Activated CD4-positive, alpha-beta T cell treated with anti-CD3 and anti-CD28 coated beads for 1 hour (primary cell): ENCODE data around the gene SPINT1.

Experiments
- DNase-seq: peaks from one replicate; pipeline ENCODE4 v3.0.0-alpha.2; 2020

The SPINT1 gene

GRCh38 chr15:40894681-40895448, 51.0 kb downstream of the SPINT1 start:
- DNase-seq, result peak; percentile 41

DNA sequence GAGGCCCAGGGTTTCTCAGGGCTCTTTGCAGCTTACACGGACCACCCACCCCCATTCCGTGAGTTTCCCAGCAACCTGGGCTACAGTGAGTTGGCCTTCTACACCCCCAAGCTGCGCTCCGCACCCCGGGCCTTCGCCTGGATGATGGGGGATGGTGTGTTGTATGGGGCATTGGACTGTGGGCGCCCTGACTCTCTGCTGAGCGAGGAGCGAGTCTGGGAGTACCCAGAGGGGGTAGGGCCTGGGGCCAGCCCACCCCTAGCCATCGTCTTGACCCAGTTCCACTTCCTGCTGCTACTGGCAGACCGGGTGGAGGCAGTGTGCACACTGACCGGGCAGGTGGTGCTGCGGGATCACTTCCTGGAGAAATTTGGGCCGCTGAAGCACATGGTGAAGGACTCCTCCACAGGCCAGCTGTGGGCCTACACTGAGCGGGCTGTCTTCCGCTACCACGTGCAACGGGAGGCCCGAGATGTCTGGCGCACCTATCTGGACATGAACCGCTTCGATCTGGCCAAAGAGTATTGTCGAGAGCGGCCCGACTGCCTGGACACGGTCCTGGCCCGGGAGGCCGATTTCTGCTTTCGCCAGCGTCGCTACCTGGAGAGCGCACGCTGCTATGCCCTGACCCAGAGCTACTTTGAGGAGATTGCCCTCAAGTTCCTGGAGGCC, 55.8 kb downstream of the SPINT1 start:
- no peak for DNase-seq

- DNase-seq, result no peak
Observed at GRCh38 chr15:40900256-40901052, 56.6 kb downstream of the SPINT1 start.

GRCh38 chr15:40901053-40901443, 57.2 kb downstream of the SPINT1 start:
- no peak for DNase-seq

DNA sequence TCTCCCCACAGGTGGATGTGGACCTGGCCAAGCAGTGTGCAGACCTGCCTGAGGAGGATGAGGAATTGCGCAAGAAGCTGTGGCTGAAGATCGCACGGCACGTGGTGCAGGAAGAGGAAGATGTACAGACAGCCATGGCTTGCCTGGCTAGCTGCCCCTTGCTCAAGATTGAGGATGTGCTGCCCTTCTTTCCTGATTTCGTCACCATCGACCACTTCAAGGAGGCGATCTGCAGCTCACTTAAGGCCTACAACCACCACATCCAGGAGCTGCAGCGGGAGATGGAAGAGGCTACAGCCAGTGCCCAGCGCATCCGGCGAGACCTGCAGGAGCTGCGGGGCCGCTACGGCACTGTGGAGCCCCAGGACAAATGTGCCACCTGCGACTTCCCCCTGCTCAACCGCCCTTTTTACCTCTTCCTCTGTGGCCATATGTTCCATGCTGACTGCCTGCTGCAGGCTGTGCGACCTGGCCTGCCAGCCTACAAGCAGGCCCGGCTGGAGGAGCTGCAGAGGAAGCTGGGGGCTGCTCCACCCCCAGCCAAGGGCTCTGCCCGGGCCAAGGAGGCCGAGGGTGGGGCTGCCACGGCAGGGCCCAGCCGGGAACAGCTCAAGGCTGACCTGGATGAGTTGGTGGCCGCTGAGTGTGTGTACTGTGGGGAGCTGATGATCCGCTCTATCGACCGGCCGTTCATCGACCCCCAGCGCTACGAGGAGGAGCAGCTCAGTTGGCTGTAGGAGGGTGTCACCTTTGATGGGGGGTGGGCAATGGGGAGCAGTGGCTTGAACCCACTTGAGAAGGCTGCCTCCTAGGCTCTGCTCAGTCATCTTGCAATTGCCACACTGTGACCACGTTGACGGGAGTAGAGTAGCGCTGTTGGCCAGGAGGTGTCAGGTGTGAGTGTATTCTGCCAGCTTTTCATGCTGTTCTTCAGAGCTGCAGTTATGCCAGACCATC, 59.0 kb downstream of the SPINT1 start:
- DNase-seq, result no peak

GRCh38 chr15:40904552-40905201, 60.8 kb downstream of the SPINT1 start:
- no peak for DNase-seq

DNA sequence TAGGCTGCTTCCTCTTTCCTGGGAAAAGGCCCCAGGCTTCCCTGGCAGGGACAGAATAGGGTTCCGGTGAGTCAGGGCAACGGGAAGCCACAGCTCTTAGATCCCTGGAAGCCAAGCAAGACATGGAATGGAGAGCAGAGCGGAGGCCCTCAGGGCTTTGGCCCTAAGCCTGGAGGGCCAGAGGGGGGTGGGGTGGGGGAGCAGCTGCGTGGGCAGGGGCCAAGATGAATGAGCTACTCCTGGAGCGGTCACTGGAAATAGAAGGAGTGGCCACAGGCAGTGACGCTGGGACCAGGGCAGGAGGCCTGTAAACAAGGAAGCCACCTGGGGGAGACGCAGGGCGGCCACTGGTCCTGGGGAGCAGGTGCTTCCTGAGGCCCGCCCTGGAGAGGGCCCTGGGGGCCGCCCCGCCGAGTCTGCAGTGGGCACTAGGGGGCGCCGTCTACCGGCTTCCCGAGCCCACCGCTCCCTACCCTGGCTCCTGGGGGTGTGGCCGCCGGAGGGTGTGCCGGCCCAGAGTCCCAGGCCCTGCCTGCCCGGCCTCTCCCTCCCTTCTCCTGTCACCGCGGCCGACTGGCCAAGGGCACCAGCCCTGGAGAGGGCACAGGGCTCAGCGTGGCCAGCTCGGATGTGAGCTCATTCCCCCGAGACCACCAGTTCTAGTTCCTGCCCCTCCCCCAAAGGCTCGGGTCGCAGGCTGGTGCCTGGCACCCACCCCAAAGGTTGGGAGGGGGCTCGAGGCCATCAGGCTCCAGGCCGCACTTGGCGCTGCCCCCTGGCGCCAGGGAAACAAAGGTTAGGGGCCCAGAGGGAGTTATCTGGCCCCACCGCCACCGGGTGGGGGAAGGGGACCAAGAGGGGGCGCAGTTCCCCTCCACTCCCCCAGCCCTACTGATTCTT, 62.5 kb downstream of the SPINT1 start:
- DNase-seq, result peak; percentile 65

DNA sequence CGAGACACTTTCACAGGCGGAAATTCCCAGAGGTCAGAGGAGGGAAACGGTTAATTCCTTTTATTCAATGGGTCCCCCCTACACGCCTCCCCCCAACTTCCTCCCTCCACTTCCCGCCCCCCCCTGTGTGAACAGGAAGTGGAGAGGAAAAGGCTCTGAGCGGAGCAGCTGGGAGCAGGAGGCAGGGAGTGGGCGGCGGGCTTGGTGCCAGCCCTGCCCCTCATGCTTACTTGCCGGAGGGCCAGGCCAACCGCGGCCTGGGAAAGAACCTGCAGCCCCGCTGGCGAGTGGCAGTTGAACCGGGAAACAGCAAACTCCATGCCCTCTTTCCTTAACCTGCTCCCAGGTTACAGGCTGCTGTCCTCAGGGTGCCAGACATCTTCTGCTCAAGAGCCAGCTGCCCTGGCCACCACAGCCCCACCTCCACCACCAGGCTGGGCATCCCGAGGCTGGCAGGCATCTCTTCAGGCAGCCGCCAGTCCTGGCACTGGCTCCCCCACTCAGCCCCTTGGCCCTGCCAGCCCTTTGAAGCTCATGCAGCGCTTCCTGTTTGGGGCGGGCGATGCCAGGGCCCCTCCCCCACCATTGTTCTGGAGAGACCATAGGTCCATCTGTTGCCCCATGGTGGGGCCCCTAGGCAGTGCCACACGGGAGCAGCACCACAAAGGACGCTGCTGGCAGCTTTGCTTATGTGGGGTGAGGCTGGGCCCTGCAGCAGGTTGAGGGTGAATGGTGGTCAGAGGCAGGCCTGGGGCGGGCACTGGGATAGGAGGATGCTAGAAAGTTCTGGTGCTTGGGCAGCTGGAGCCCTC, 63.3 kb downstream of the SPINT1 start:
- DNase-seq, result no peak
